ENCODE results near the gene CLCN6.

The CLCN6 gene

GRCh38 chr1:11787804-11788436 lies 18.1 kb upstream of the CLCN6 start:
- TF ChIP-seq ZBTB7A (IDR thresholded peaks at IDR 0.05; ENCODE audit: low read depth): no peak; the same call in 1 of the 2 replicates
- TF ChIP-seq MAX (IDR thresholded peaks at IDR 0.05): no peak
- no peak for TF ChIP-seq TCF12 (IDR thresholded peaks at IDR 0.05; ENCODE audit: low read depth)
- no peak for TF ChIP-seq EP300 (IDR thresholded peaks at IDR 0.05; ENCODE audit: borderline replicate concordance)
- 0 out of 2 replicates have a peak, but pooled peaks have one; percentile 14 for TF ChIP-seq TAF1 (IDR thresholded peaks at IDR 0.05; ENCODE audit: low read depth)

- TF ChIP-seq CEBPB (IDR thresholded peaks at IDR 0.05): no peak
- TF ChIP-seq REST (IDR thresholded peaks at IDR 0.05; ENCODE audit: low read depth): no peak
- TF ChIP-seq FOXM1 (IDR thresholded peaks at IDR 0.05; ENCODE audit: borderline replicate concordance, low read depth): no peak
- TF ChIP-seq EGR1 (IDR thresholded peaks at IDR 0.05): no peak
- TF ChIP-seq YY1 (IDR thresholded peaks at IDR 0.05; ENCODE audit: low read depth): no peak
- TF ChIP-seq CREB1 (IDR thresholded peaks at IDR 0.05; ENCODE audit: low read depth): no peak
- TF ChIP-seq EP300 (IDR thresholded peaks at IDR 0.05; ENCODE audit: borderline replicate concordance): no peak
- TF ChIP-seq NFIC (IDR thresholded peaks at IDR 0.05): no peak
- TF ChIP-seq ZBTB7A (IDR thresholded peaks at IDR 0.05; ENCODE audit: low read depth): no peak
- TF ChIP-seq TAF1 (IDR thresholded peaks at IDR 0.05; ENCODE audit: low read depth): no peak
Measured at GRCh38 chr1:11788549-11789053, 17.4 kb upstream of the CLCN6 start.

- TF ChIP-seq TEAD4 (IDR thresholded peaks at IDR 0.05) (no peak), FOXM1 (IDR thresholded peaks at IDR 0.05; ENCODE audit: borderline replicate concordance, low read depth) (no peak), CEBPB (IDR thresholded peaks at IDR 0.05) (no peak), TCF12 (IDR thresholded peaks at IDR 0.05; ENCODE audit: low read depth) (no peak), CREB1 (IDR thresholded peaks at IDR 0.05; ENCODE audit: low read depth) (no peak), REST (IDR thresholded peaks at IDR 0.05; ENCODE audit: low read depth) (no peak), TAF1 (IDR thresholded peaks at IDR 0.05; ENCODE audit: low read depth) (no peak), MAX (IDR thresholded peaks at IDR 0.05) (no peak), NFIC (IDR thresholded peaks at IDR 0.05) (no peak), YY1 (IDR thresholded peaks at IDR 0.05; ENCODE audit: low read depth) (no peak)
Measured at GRCh38 chr1:11789126-11790067, 16.6 kb upstream of the CLCN6 start.

- no peak for TF ChIP-seq RAD21 (IDR thresholded peaks at IDR 0.05; ENCODE audit: low read depth)
- no peak for TF ChIP-seq REST (IDR thresholded peaks at IDR 0.05; ENCODE audit: low read depth)
- TF ChIP-seq YY1 (IDR thresholded peaks at IDR 0.05; ENCODE audit: low read depth): no peak
- no peak for TF ChIP-seq USF1 (IDR thresholded peaks at IDR 0.05)
- TF ChIP-seq TEAD4 (IDR thresholded peaks at IDR 0.05): no peak
- no peak for TF ChIP-seq EP300 (IDR thresholded peaks at IDR 0.05; ENCODE audit: borderline replicate concordance)
- no peak for TF ChIP-seq EGR1 (IDR thresholded peaks at IDR 0.05)
- TF ChIP-seq ZBTB7A (IDR thresholded peaks at IDR 0.05; ENCODE audit: low read depth): no peak
- TF ChIP-seq TAF1 (IDR thresholded peaks at IDR 0.05; ENCODE audit: low read depth): no peak
- no peak for TF ChIP-seq TCF12 (IDR thresholded peaks at IDR 0.05; ENCODE audit: low read depth)
- no peak for TF ChIP-seq CEBPB (IDR thresholded peaks at IDR 0.05)
- TF ChIP-seq MAX (IDR thresholded peaks at IDR 0.05): no peak
- no peak for TF ChIP-seq CREB1 (IDR thresholded peaks at IDR 0.05; ENCODE audit: low read depth)
- no peak for TF ChIP-seq FOXM1 (IDR thresholded peaks at IDR 0.05; ENCODE audit: borderline replicate concordance, low read depth)
- TF ChIP-seq NFIC (IDR thresholded peaks at IDR 0.05): no peak
Measured at GRCh38 chr1:11790101-11790879, 15.7 kb upstream of the CLCN6 start.

Data from Ishikawa (cell line).